Activated CD4-positive, alpha-beta T cell treated with anti-CD3 and anti-CD28 coated beads, Interleukin-2, amount 10 ng/mL, durations not matched to agents 24 days and 14 days (primary cell): ENCODE measurements around the gene GPC5. TPM values are rescaled to one million over a fixed set of nuclear protein-coding genes. Genes with fewer than 3 reads are reported as not detected.

Experiments used
- DNase-seq: peaks from one replicate; pipeline ENCODE4 v3.0.0; 2022
- H3K27ac Mint-ChIP-seq: one replicate; pipeline ENCODE4 v1.8.0; 2022; ENCODE audit warnings: mild to moderate bottlenecking, mixed read lengths
- H3K27me3 Mint-ChIP-seq: one replicate; pipeline ENCODE4 v1.8.0; 2022; ENCODE audit warnings: mixed read lengths
- H3K36me3 Mint-ChIP-seq: one replicate; pipeline ENCODE4 v1.8.0; 2022; ENCODE audit warnings: low read depth, mild to moderate bottlenecking, mixed read lengths
- H3K4me1 Mint-ChIP-seq: one replicate; pipeline ENCODE4 v1.8.0; 2021; ENCODE audit warnings: mixed read lengths
- H3K4me3 Mint-ChIP-seq: one replicate; pipeline ENCODE4 v1.8.0; 2022; ENCODE audit warnings: mild to moderate bottlenecking, moderate library complexity, mixed read lengths
- H3K9me3 Mint-ChIP-seq: one replicate; pipeline ENCODE4 v1.8.0; 2021; ENCODE audit warnings: mixed read lengths
- intact Hi-C: fragments of 100-400 bp; cut with micrococcal nuclease; formaldehyde crosslinking; loops from one replicate; pipeline ENCODE4 v1.15.1; 2023
- total RNA-seq: library from RNA; stranded (reverse); gene quantifications from 2 replicates; pipeline ENCODE4 v1.2.3, GENCODE V29; 2022

GPC5 gene
- total RNA-seq, 1 donor from 2014 or later, result not detected

- intact Hi-C loops, result no loop called here
- DNase-seq, result no peak
- Mint-ChIP-seq H3K36me3 (no peaks in the 10 kb centered on the region), H3K9me3 (no peaks in the 10 kb centered on the region), H3K27me3 (no peaks in the 10 kb centered on the region), H3K27ac (no peak overlapping the region), H3K4me1 (no peaks in the 10 kb centered on the region), H3K4me3 (no peak overlapping the region)
Observed at GRCh38 chr13:91450913-91451312, 52.5 kb downstream of the GPC5 start.

GRCh38 chr13:91454666-91455065, 56.2 kb downstream of the GPC5 start:
- no peak overlapping the region for H3K27ac Mint-ChIP-seq
- H3K4me3 Mint-ChIP-seq, result no peak overlapping the region
- no peaks in the 10 kb centered on the region for H3K36me3 Mint-ChIP-seq
- H3K4me1 Mint-ChIP-seq, result no peaks in the 10 kb centered on the region
- no peak for DNase-seq
- intact Hi-C loops, result no loop called here
- no peaks in the 10 kb centered on the region for H3K9me3 Mint-ChIP-seq
- H3K27me3 Mint-ChIP-seq, result no peaks in the 10 kb centered on the region

GRCh38 chr13:91456837-91457236, 58.4 kb downstream of the GPC5 start:
- Mint-ChIP-seq H3K4me1 (no peaks in the 10 kb centered on the region), H3K9me3 (no peaks in the 10 kb centered on the region), H3K27me3 (no peaks in the 10 kb centered on the region), H3K4me3 (no peak overlapping the region), H3K36me3 (no peaks in the 10 kb centered on the region), H3K27ac (no peak overlapping the region)
- intact Hi-C loops, result no loop called here
- DNase-seq, result no peak

GRCh38 chr13:91459485-91459884, 61.1 kb downstream of the GPC5 start:
- Mint-ChIP-seq H3K9me3 (no peaks in the 10 kb centered on the region), H3K36me3 (no peaks in the 10 kb centered on the region), H3K27ac (no peak overlapping the region), H3K27me3 (no peaks in the 10 kb centered on the region), H3K4me1 (no peaks in the 10 kb centered on the region), H3K4me3 (no peak overlapping the region)
- intact Hi-C loops, result no loop called here
- DNase-seq, result no peak

- Mint-ChIP-seq H3K27ac (no peak overlapping the region), H3K4me3 (no peak overlapping the region), H3K4me1 (no peaks in the 10 kb centered on the region), H3K27me3 (no peaks in the 10 kb centered on the region), H3K36me3 (no peaks in the 10 kb centered on the region), H3K9me3 (no peaks in the 10 kb centered on the region)
- no peak for DNase-seq
- intact Hi-C loops, result no loop called here
Observed at GRCh38 chr13:91464336-91464735, 65.9 kb downstream of the GPC5 start.

- Mint-ChIP-seq H3K4me1 (no peaks in the 10 kb centered on the region), H3K27me3 (no peaks in the 10 kb centered on the region), H3K36me3 (no peaks in the 10 kb centered on the region), H3K4me3 (no peak overlapping the region), H3K9me3 (no peaks in the 10 kb centered on the region), H3K27ac (no peak overlapping the region)
- DNase-seq, result no peak
- intact Hi-C loops, result no loop called here
Observed at GRCh38 chr13:91467236-91467635, 68.8 kb downstream of the GPC5 start.

- Mint-ChIP-seq H3K27ac (no peak overlapping the region), H3K4me3 (no peak overlapping the region), H3K9me3 (no peaks in the 10 kb centered on the region), H3K36me3 (no peaks in the 10 kb centered on the region), H3K4me1 (no peaks in the 10 kb centered on the region), H3K27me3 (no peaks in the 10 kb centered on the region)
- intact Hi-C loops, result no loop called here
- no peak for DNase-seq
Observed at GRCh38 chr13:91468301-91468700, 69.9 kb downstream of the GPC5 start.

GRCh38 chr13:91470084-91470621, 71.7 kb downstream of the GPC5 start:
- Mint-ChIP-seq H3K9me3 (no peaks in the 10 kb centered on the region), H3K27ac (no peak overlapping the region), H3K4me1 (no peaks in the 10 kb centered on the region)

GRCh38 chr13:91470681-91471080, 72.3 kb downstream of the GPC5 start:
- Mint-ChIP-seq H3K9me3 (no peaks in the 10 kb centered on the region), H3K27ac (no peak overlapping the region), H3K4me1 (no peaks in the 10 kb centered on the region), H3K4me3 (no peak overlapping the region), H3K27me3 (no peaks in the 10 kb centered on the region), H3K36me3 (no peaks in the 10 kb centered on the region)
- intact Hi-C loops, result no loop called here
- DNase-seq, result no peak

More at GRCh38 chr13:91470084-91470621, 71.7 kb downstream of the GPC5 start:
- DNase-seq, result no peak
- Mint-ChIP-seq H3K36me3 (no peaks in the 10 kb centered on the region), H3K4me3 (no peak overlapping the region), H3K27me3 (no peaks in the 10 kb centered on the region)
- intact Hi-C loops, result no loop called here

- DNase-seq, result no peak
- Mint-ChIP-seq H3K4me1 (no peaks in the 10 kb centered on the region), H3K27me3 (no peaks in the 10 kb centered on the region), H3K9me3 (no peaks in the 10 kb centered on the region), H3K36me3 (no peaks in the 10 kb centered on the region), H3K4me3 (no peak overlapping the region), H3K27ac (no peak overlapping the region)
- intact Hi-C loops, result no loop called here
Observed at GRCh38 chr13:91482427-91482826, 84.0 kb downstream of the GPC5 start.

GRCh38 chr13:91491980-91492379, 93.6 kb downstream of the GPC5 start:
- intact Hi-C loops, result no loop called here
- Mint-ChIP-seq H3K36me3 (no peaks in the 10 kb centered on the region), H3K4me3 (no peak overlapping the region), H3K27me3 (no peaks in the 10 kb centered on the region), H3K27ac (no peak overlapping the region), H3K9me3 (no peaks in the 10 kb centered on the region), H3K4me1 (no peaks in the 10 kb centered on the region)
- no peak for DNase-seq

- H3K4me3 Mint-ChIP-seq, result no peak overlapping the region
- DNase-seq, result no peak
- no peaks in the 10 kb centered on the region for H3K9me3 Mint-ChIP-seq
- H3K36me3 Mint-ChIP-seq, result no peaks in the 10 kb centered on the region
- no peaks in the 10 kb centered on the region for H3K4me1 Mint-ChIP-seq
- intact Hi-C loops, result no loop called here
- H3K27ac Mint-ChIP-seq, result no peak overlapping the region
- H3K27me3 Mint-ChIP-seq, result no peaks in the 10 kb centered on the region
Observed at GRCh38 chr13:91493442-91493841, 95.0 kb downstream of the GPC5 start.

- H3K36me3 Mint-ChIP-seq, result no peaks in the 10 kb centered on the region
- no peak overlapping the region for H3K27ac Mint-ChIP-seq
- no peak for DNase-seq
- intact Hi-C loops, result no loop called here
- no peaks in the 10 kb centered on the region for H3K27me3 Mint-ChIP-seq
- no peaks in the 10 kb centered on the region for H3K9me3 Mint-ChIP-seq
- no peaks in the 10 kb centered on the region for H3K4me1 Mint-ChIP-seq
- no peak overlapping the region for H3K4me3 Mint-ChIP-seq
Observed at GRCh38 chr13:91498298-91498697, 99.9 kb downstream of the GPC5 start.

GRCh38 chr13:91504216-91504615, 105.8 kb downstream of the GPC5 start:
- H3K27me3 Mint-ChIP-seq, result no peaks in the 10 kb centered on the region
- no peak overlapping the region for H3K27ac Mint-ChIP-seq
- intact Hi-C loops, result no loop called here
- H3K9me3 Mint-ChIP-seq, result no peaks in the 10 kb centered on the region
- H3K4me1 Mint-ChIP-seq, result no peaks in the 10 kb centered on the region
- no peaks in the 10 kb centered on the region for H3K36me3 Mint-ChIP-seq
- H3K4me3 Mint-ChIP-seq, result no peak overlapping the region
- no peak for DNase-seq

GRCh38 chr13:91506759-91507158, 108.3 kb downstream of the GPC5 start:
- intact Hi-C loops, result no loop called here
- Mint-ChIP-seq H3K4me1 (no peaks in the 10 kb centered on the region), H3K9me3 (no peaks in the 10 kb centered on the region), H3K36me3 (no peaks in the 10 kb centered on the region), H3K27ac (no peak overlapping the region), H3K27me3 (no peaks in the 10 kb centered on the region), H3K4me3 (no peak overlapping the region)
- no peak for DNase-seq
